Neural cell (in vitro differentiated cells): ENCODE measurements around the gene NLRP7. TPM values are rescaled to one million over a fixed set of nuclear protein-coding genes. Genes with fewer than 3 reads are reported as not detected.

Experiments
- H2AFZ ChIP-seq: fragments of 200-600, 300-800 bp; sonication (generic), shearing (Covaris generic); 2 replicates; pipeline ENCODE4 v1.6.0; 2014; ENCODE audit warnings: low read depth, mild to moderate bottlenecking, antibody characterized with exemption, low read length, moderate library complexity
- H3F3A ChIP-seq: fragments of 200-600 bp; shearing (Covaris generic); 2 replicates; pipeline ENCODE4 v1.6.1; 2016; ENCODE audit warnings: mild to moderate bottlenecking, moderate library complexity, mixed read lengths, antibody characterized with exemption, low read length; ENCODE audit not compliant: insufficient read depth, poor library complexity, severe bottlenecking
- H3K27ac ChIP-seq: fragments of 200-600, 300-800 bp; sonication (generic), shearing (Covaris generic); 2 replicates; pipeline ENCODE4 v1.5.1; 2014; ENCODE audit warnings: mild to moderate bottlenecking, low read length, moderate library complexity
- H3K27me3 ChIP-seq: fragments of 300-800, 200-600 bp; sonication (generic), shearing (Covaris generic); 2 replicates; pipeline ENCODE4 v1.6.0; 2014; ENCODE audit warnings: mild to moderate bottlenecking, low read depth, low read length, moderate library complexity; ENCODE audit not compliant: insufficient read depth
- H3K36me3 ChIP-seq: fragments of 300-800, 200-600 bp; sonication (generic), shearing (Covaris generic); 2 replicates; pipeline ENCODE4 v1.5.1; 2014; ENCODE audit warnings: mild to moderate bottlenecking, antibody characterized with exemption, low read length, moderate library complexity; ENCODE audit not compliant: insufficient read depth
- H3K4me2 ChIP-seq: fragments of 300-800, 200-600 bp; sonication (generic), shearing (Covaris generic); 2 replicates; pipeline ENCODE4 v1.6.0; 2014; ENCODE audit warnings: mild to moderate bottlenecking, low read length
- H3K4me3 ChIP-seq: fragments of 300-800, 200-600 bp; sonication (generic), shearing (Covaris generic); 2 replicates; pipeline ENCODE4 v1.5.1; 2014; ENCODE audit warnings: mild to moderate bottlenecking, low read length, moderate library complexity
- H3K79me2 ChIP-seq: fragments of 200-600 bp; shearing (Covaris generic); replicated peaks from 2 replicates; pipeline ENCODE4 v1.6.0; 2014; ENCODE audit warnings: mild to moderate bottlenecking, low read length, moderate library complexity; ENCODE audit not compliant: insufficient read depth
- H3K9ac ChIP-seq: fragments of 300-800, 200-600 bp; sonication (generic), shearing (Covaris generic); 2 replicates; pipeline ENCODE4 v1.6.1; 2016; ENCODE audit warnings: mild to moderate bottlenecking, low read length, mixed read lengths
- H3K9me2 ChIP-seq: fragments of 200-600 bp; shearing (Covaris generic); 2 replicates; pipeline ENCODE4 v1.6.1; 2016; ENCODE audit warnings: mild to moderate bottlenecking, low read length, mixed read lengths; ENCODE audit not compliant: insufficient read depth
- H3K9me3 ChIP-seq: fragments of 200-600, 300-800 bp; sonication (generic), shearing (Covaris generic); 2 replicates; pipeline ENCODE4 v1.6.1; 2016; ENCODE audit warnings: mild to moderate bottlenecking, mixed run types, low read length, moderate library complexity, mixed read lengths
- H4K20me1 ChIP-seq: fragments of 200-600 bp; shearing (Covaris generic); 2 replicates; pipeline ENCODE4 v1.6.1; 2016; ENCODE audit warnings: mild to moderate bottlenecking, mixed run types; ENCODE audit not compliant: insufficient read depth
- CTCF ChIP-seq: fragments of 450-650 bp; IDR thresholded peaks from 2 replicates; pipeline ENCODE4 v1.5.1; 2014; ENCODE audit warnings: antibody characterized with exemption, mild to moderate bottlenecking, moderate library complexity; ENCODE audit not compliant: poor library complexity, severe bottlenecking
- EP300 ChIP-seq: fragments of 450-650 bp; conservative IDR thresholded peaks from 2 replicates; pipeline ENCODE4 v1.6.1; 2014; ENCODE audit warnings: antibody characterized with exemption, mild to moderate bottlenecking, moderate library complexity; ENCODE audit not compliant: poor library complexity, severe bottlenecking
- EZH2 ChIP-seq: fragments of 200-600, 300-800 bp; shearing (Covaris generic), sonication (generic); IDR thresholded peaks from 2 replicates; pipeline ENCODE4 v1.6.1; 2014; ENCODE audit warnings: antibody characterized with exemption, low read length, borderline replicate concordance, mild to moderate bottlenecking; ENCODE audit not compliant: insufficient read depth, poor library complexity, severe bottlenecking
- MXI1 ChIP-seq: fragments of 450-650 bp; conservative IDR thresholded peaks from 2 replicates; pipeline ENCODE4 v1.6.1; 2014; ENCODE audit warnings: antibody characterized with exemption, mild to moderate bottlenecking; ENCODE audit not compliant: poor library complexity, severe bottlenecking
- POLR2AphosphoS5 ChIP-seq: IDR thresholded peaks from 2 replicates; pipeline ENCODE4 v1.6.1; 2012
- RAD21 ChIP-seq: fragments of 450-650 bp; conservative IDR thresholded peaks from 2 replicates; pipeline ENCODE4 v1.6.1; 2014; ENCODE audit warnings: antibody characterized with exemption, mild to moderate bottlenecking, moderate library complexity
- REST ChIP-seq: IDR thresholded peaks from 2 replicates; pipeline ENCODE4 v1.6.1; 2012; ENCODE audit warnings: borderline replicate concordance
- SMC3 ChIP-seq: fragments of 450-650 bp; conservative IDR thresholded peaks from 2 replicates; pipeline ENCODE4 v1.6.1; 2014; ENCODE audit warnings: antibody characterized with exemption, mild to moderate bottlenecking, moderate library complexity; ENCODE audit not compliant: poor library complexity
- TAF1 ChIP-seq: IDR thresholded peaks from 2 replicates; pipeline ENCODE4 v1.6.1; 2012; ENCODE audit warnings: low read depth
- polyA plus RNA-seq: library from polyadenylated mRNA; depleted of rRNA; stranded (reverse); fragments of >200 nt; gene quantifications from 2 replicates; pipeline ENCODE4 v1.2.3, GENCODE V29; 2014

NLRP7 gene
- polyA plus RNA-seq, 1 donor from 2014 or later, result not detected

GRCh38 chr19:54928299-54928698 is 19.0 kb downstream of the NLRP7 start:
- Histone ChIP-seq H3K27me3 (no peaks in the 10 kb centered on the region), H3K9me2 (no peaks in the 10 kb centered on the region), H3K27ac (no peak overlapping the region), H3K9ac (no peak overlapping the region), H3K79me2 (no peaks in the 10 kb centered on the region), H3K36me3 (no peaks in the 10 kb centered on the region), H3F3A (no peaks in the 10 kb centered on the region), H4K20me1 (no peaks in the 10 kb centered on the region), H3K4me2 (no peak overlapping the region), H3K9me3 (no peaks in the 10 kb centered on the region), H2AFZ (no peak overlapping the region), H3K4me3 (no peak overlapping the region)
- TF ChIP-seq REST, result no peak
- no peak for TF ChIP-seq EZH2
- TF ChIP-seq RAD21, result no peak
- TF ChIP-seq SMC3, result no peak
- TF ChIP-seq TAF1, result no peak
- TF ChIP-seq EP300, result no peak
- no peak for TF ChIP-seq MXI1
- no peak for TF ChIP-seq CTCF
- no peak for TF ChIP-seq POLR2AphosphoS5

GRCh38 chr19:54923276-54923675 is 24.1 kb downstream of the NLRP7 start:
- no peak overlapping the region for H3K27ac ChIP-seq
- no peaks in the 10 kb centered on the region for H3K9me2 ChIP-seq
- TF ChIP-seq EZH2 (no peak), EP300 (no peak), TAF1 (no peak), REST (no peak), SMC3 (no peak), CTCF (no peak), RAD21 (no peak), POLR2AphosphoS5 (no peak), MXI1 (no peak)
- no peaks in the 10 kb centered on the region for H3K27me3 ChIP-seq
- H3F3A ChIP-seq, result no peaks in the 10 kb centered on the region
- no peaks in the 10 kb centered on the region for H3K9me3 ChIP-seq
- no peaks in the 10 kb centered on the region for H3K36me3 ChIP-seq
- no peak overlapping the region for H3K4me3 ChIP-seq
- H3K9ac ChIP-seq, result no peak overlapping the region
- H3K79me2 ChIP-seq, result no peaks in the 10 kb centered on the region
- H2AFZ ChIP-seq, result no peak overlapping the region
- no peak overlapping the region for H3K4me2 ChIP-seq
- H4K20me1 ChIP-seq, result no peaks in the 10 kb centered on the region
